K562 (cell line): ENCODE results near the gene STON2. TPM values are rescaled to one million over a fixed set of nuclear protein-coding genes. Genes with fewer than 3 reads are reported as not detected.

Experiments used
- CBX2 ChIP-seq: fragments of 200-600 bp; sonication (generic); IDR thresholded peaks from one replicate; pipeline ENCODE4 v1.6.1; 2012; ENCODE audit warnings: mild to moderate bottlenecking, low read length, inconsistent platforms; ENCODE audit not compliant: insufficient read depth, poor library complexity, severe bottlenecking
- CBX5 ChIP-seq: IDR thresholded peaks from 2 replicates; pipeline ENCODE4 v1.6.1; 2014; ENCODE audit warnings: low read depth, borderline replicate concordance
- CREBBP ChIP-seq: IDR thresholded peaks from one replicate; pipeline ENCODE4 v1.6.1; 2012; ENCODE audit warnings: low read depth, mild to moderate bottlenecking, control low read depth, inconsistent platforms, low read length
- DEAF1 ChIP-seq: fragments of 450-650 bp; formaldehyde crosslinking; IDR thresholded peaks from 2 replicates; pipeline ENCODE4 v1.4.0; 2020; ENCODE audit warnings: mild to moderate bottlenecking, moderate library complexity
- EGR1 ChIP-seq: fragments of 450-650 bp; conservative IDR thresholded peaks from 2 replicates; pipeline ENCODE4 v1.6.1; 2017; ENCODE audit warnings: mild to moderate bottlenecking
- FOXA1 ChIP-seq: fragments of 450-650 bp; IDR thresholded peaks from 2 replicates; pipeline ENCODE4 v1.6.1; 2016; ENCODE audit warnings: mild to moderate bottlenecking, borderline replicate concordance
- FOXA3 ChIP-seq, 2 experiments: fragments of 450-650 bp in 1 of 2; sonication (generic) in 1 of 2; formaldehyde crosslinking; IDR thresholded peaks in 1 of 2; conservative IDR thresholded peaks in 1 of 2; 2 replicates each; pipeline versions ENCODE4 v1.4.0 to v1.8.0; 2020 to 2022; ENCODE audit warnings: mild to moderate bottlenecking in 2 of 2, missing genetic modification reagents in 1 of 2
- FOXK2 ChIP-seq, 2 experiments: fragments of 450-650 bp; IDR thresholded peaks in 1 of 2; conservative IDR thresholded peaks in 1 of 2; 2 replicates each; pipeline ENCODE4 v1.6.1; 2016; ENCODE audit warnings: low read depth in 2 of 2, mild to moderate bottlenecking in 1 of 2
- GTF2F1 ChIP-seq: IDR thresholded peaks from 2 replicates; pipeline ENCODE4 v1.6.1; 2011; ENCODE audit warnings: low read depth, low read length, improper control_type of control experiment
- IRF2 ChIP-seq: sonication (generic); formaldehyde crosslinking; IDR thresholded peaks from 2 replicates; pipeline ENCODE4 v1.8.1; 2022; ENCODE audit warnings: mild to moderate bottlenecking, missing genetic modification reagents
- KLF10 ChIP-seq: fragments of 250-450 bp; sonication (Bioruptor Pico); IDR thresholded peaks from 2 replicates; pipeline ENCODE4 v1.6.1; 2021; ENCODE audit warnings: matching md5 sums
- MAFG ChIP-seq: fragments of 450-650 bp; conservative IDR thresholded peaks from 2 replicates; pipeline ENCODE4 v1.6.1; 2016; ENCODE audit warnings: missing genetic modification characterization, missing compliant biosample characterization
- MTA3 ChIP-seq: fragments of 450-650 bp; formaldehyde crosslinking; IDR thresholded peaks from 2 replicates; pipeline ENCODE4 v1.6.1; 2017; ENCODE audit warnings: mild to moderate bottlenecking, borderline replicate concordance
- MYC ChIP-seq, 2 experiments: fragments of 250-450 bp in 1 of 2; sonication (Bioruptor Pico) in 1 of 2; IDR thresholded peaks; 2 replicates each; pipeline versions ENCODE4 v1.5.1 to v1.6.1; 2012 to 2021; ENCODE audit warnings: low read depth in 2 of 2, borderline replicate concordance in 1 of 2, improper control_type of control experiment in 1 of 2, low read length in 1 of 2, mild to moderate bottlenecking in 1 of 2, moderate library complexity in 1 of 2
- NCOA1 ChIP-seq: fragments of 450-650 bp; IDR thresholded peaks from 2 replicates; pipeline ENCODE4 v1.6.1; 2016; ENCODE audit warnings: low read depth
- NR1H2 ChIP-seq: sonication (generic); formaldehyde crosslinking; IDR thresholded peaks from 2 replicates; pipeline ENCODE4 v1.4.0; 2020; ENCODE audit warnings: mild to moderate bottlenecking, missing genetic modification reagents
- PTBP1 ChIP-seq: fragments of 200-400 bp; formaldehyde crosslinking; IDR thresholded peaks from 2 replicates; pipeline ENCODE4 v1.6.1; 2017; ENCODE audit warnings: low read depth, low read length
- SPI1 ChIP-seq: IDR thresholded peaks from 2 replicates; pipeline ENCODE4 v1.6.1; 2011; ENCODE audit warnings: low read depth, low read length, control low read depth, borderline replicate concordance
- TAL1 ChIP-seq: fragments of 450-650 bp; IDR thresholded peaks from 2 replicates; pipeline ENCODE4 v1.6.1; 2016; ENCODE audit warnings: mild to moderate bottlenecking
- YY1 ChIP-seq, 3 experiments: IDR thresholded peaks; 2 replicates each; pipeline ENCODE4 v1.6.1; 2011; ENCODE audit warnings: low read length in 2 of 3, mild to moderate bottlenecking in 2 of 3, moderate library complexity in 2 of 3, borderline replicate concordance in 1 of 3, control low read depth in 1 of 3, low read depth in 1 of 3; ENCODE audit not compliant: insufficient read depth in 3 of 3, insufficient replicate concordance in 2 of 3, control insufficient read depth in 1 of 3, insufficient read length in 1 of 3; ENCODE audit errors: extremely low read depth in 1 of 3
- ZFP91 ChIP-seq: sonication (generic); formaldehyde crosslinking; IDR thresholded peaks from 2 replicates; pipeline ENCODE4 v1.8.0; 2022; ENCODE audit warnings: mild to moderate bottlenecking, missing genetic modification reagents
- ZNF184 ChIP-seq: sonication (generic); formaldehyde crosslinking; IDR thresholded peaks from 2 replicates; pipeline ENCODE4 v1.5.0; 2020; ENCODE audit warnings: missing genetic modification reagents
- ZNF274 ChIP-seq: IDR thresholded peaks from 2 replicates; pipeline ENCODE4 v1.6.1; 2011; ENCODE audit warnings: low read depth, mild to moderate bottlenecking, low read length, moderate library complexity, borderline replicate concordance
- ZNF644 ChIP-seq: fragments of 200-800 bp; sonication (Bioruptor generic); IDR thresholded peaks from 2 replicates; pipeline ENCODE4 v1.6.1; 2016; ENCODE audit warnings: low read depth, missing genetic modification characterization, missing compliant biosample characterization
- ZNF778 ChIP-seq: fragments of 450-650 bp; formaldehyde crosslinking; IDR thresholded peaks from 2 replicates; pipeline ENCODE4 v1.4.0; 2020; ENCODE audit warnings: mild to moderate bottlenecking, moderate library complexity
- polyA plus RNA-seq, 8 experiments: library from polyadenylated mRNA; depleted of rRNA in 4 of 8; stranded (reverse) in 5 of 8; unstranded in 3 of 8; fragments of >200 nt; fragmentation: Nextera tagmentation in 2 of 8; fragmentation: Illumina TruSeq in 1 of 8; extraction: Ambion mirVana in 2 of 8; extraction: Trizol in 1 of 8; gene quantifications; 2 replicates each; pipeline versions ENCODE4 v1.2.1 to v1.2.3, GENCODE V29; 2011 to 2014; ENCODE audit warnings: inconsistent platforms in 1 of 8, missing spikeins in 1 of 8
- total RNA-seq, 7 experiments: library from RNA; depleted of rRNA in 6 of 7; stranded (reverse); fragments of >200 nt in 6 of 7; fragmentation: Illumina TruSeq in 2 of 7; extraction: Trizol in 2 of 7; gene quantifications; 2 replicates each; pipeline versions ENCODE4 v1.2.1 to v1.2.3, GENCODE V29; 2011 to 2021; ENCODE audit warnings: low replicate concordance in 1 of 7

Gene STON2
- total and polyA plus RNA-seq, 9 of the 15 experiments (the other 6 are each of a cell fraction or from before 2014, with no cell fraction given) = 7.8 to 99.3 (median 53.5) TPM

- TF ChIP-seq MYC (IDR thresholded peaks at IDR 0.05; ENCODE audit: low read depth, low read length) (peak; percentile 53; the same call in 1 of the 2 replicates), MYC (CRISPR knock-in tag; IDR thresholded peaks at IDR 0.05; ENCODE audit: borderline replicate concordance, low read depth) (0 out of 2 replicates have a peak, but pooled peaks have one; percentile 28), MTA3 (no peak), GTF2F1 (no peak), FOXA3 (CRISPR knock-in tag; conservative IDR thresholded peaks at IDR 0.05 in 1 of 2, IDR thresholded peaks at IDR 0.05 in 1 of 2) (no peak), YY1 (IDR thresholded peaks at IDR 0.05; ENCODE audit: borderline replicate concordance in 1 of 3, control insufficient read depth in 1 of 3, extremely low read depth in 1 of 3, insufficient read depth in 3 of 3, insufficient read length in 1 of 3, insufficient replicate concordance in 2 of 3, low read depth in 1 of 3, low read length in 2 of 3) (no peak), ZNF778 (CRISPR knock-in tag) (no peak), IRF2 (CRISPR knock-in tag) (no peak), FOXK2 (conservative IDR thresholded peaks at IDR 0.05 in 1 of 2, IDR thresholded peaks at IDR 0.05 in 1 of 2; ENCODE audit: low read depth in 2 of 2) (peak in 1 of 2 experiments; percentile 51; a peak in 1 of 4 replicates), CBX5 (no peak), NCOA1 (no peak), PTBP1 (no peak), ZFP91 (CRISPR knock-in tag) (no peak), CREBBP (no peak), MAFG (tag) (no peak), DEAF1 (CRISPR knock-in tag) (0 out of 2 replicates have a peak, but pooled peaks have one; percentile 15), SPI1 (peak; percentile 23; the same call in 1 of the 2 replicates), TAL1 (peak; percentile 51; the same call in 1 of the 2 replicates), CBX2 (no peak), ZNF274 (no peak), ZNF644 (tag) (peak; percentile 58; the same call in 1 of the 2 replicates), ZNF184 (CRISPR knock-in tag) (no peak), NR1H2 (CRISPR knock-in tag) (no peak), EGR1 (no peak), FOXA1 (no peak), KLF10 (CRISPR knock-in tag) (no peak)
Observed at GRCh38 chr14:81423504-81423903, 23.4 kb upstream of the STON2 start (continued).
